Activated CD8-positive, alpha-beta memory T cell treated with anti-CD3 and anti-CD28 coated beads, Interleukin-2, amount 50 U/mL, for 48 hours (primary cell): ENCODE data around the gene DENND5B.
"Not testable (repeated sequence)": the region's sequence is repeated elsewhere in the genome, so short reads cannot be mapped to it uniquely, and the experiment has no call there.

Experiments used
- DNase-seq: peaks from one replicate; pipeline ENCODE4 v3.0.0-alpha.2; 2020

DENND5B gene

GRCh38 chr12:31590642-31591379 is at the start of gene DENND5B:
TSS of gene DENND5B (minus strand) at chr12:31591136. CDS start at chr12:31590832, 304 bp downstream.
- no peak for DNase-seq

GRCh38 chr12:31634620-31635019 is 43.7 kb upstream of the DENND5B start:
- DNase-seq: no peak

DNA sequence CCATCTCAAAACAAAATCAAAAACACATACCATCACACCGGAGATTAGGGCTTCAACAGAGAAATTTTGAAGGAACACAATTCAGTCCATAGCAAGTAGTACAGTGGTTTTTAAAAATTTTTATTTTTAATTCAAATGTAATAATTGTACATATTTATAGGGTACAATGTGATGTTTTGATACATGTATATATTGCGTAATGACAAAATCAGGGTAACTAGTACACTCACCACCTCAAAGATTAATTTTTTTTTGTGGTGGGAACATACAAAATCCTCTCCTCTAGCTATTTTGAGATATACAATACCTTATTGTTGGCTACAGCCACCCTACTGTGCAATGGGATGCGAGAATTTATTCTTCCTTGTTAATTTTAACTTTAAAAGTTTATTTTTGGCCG is 42.5 kb upstream of the DENND5B start:
- DNase-seq: no peak

- DNase-seq: no peak
Observed at GRCh38 chr12:31631809-31632208, 40.9 kb upstream of the DENND5B start.

DNA sequence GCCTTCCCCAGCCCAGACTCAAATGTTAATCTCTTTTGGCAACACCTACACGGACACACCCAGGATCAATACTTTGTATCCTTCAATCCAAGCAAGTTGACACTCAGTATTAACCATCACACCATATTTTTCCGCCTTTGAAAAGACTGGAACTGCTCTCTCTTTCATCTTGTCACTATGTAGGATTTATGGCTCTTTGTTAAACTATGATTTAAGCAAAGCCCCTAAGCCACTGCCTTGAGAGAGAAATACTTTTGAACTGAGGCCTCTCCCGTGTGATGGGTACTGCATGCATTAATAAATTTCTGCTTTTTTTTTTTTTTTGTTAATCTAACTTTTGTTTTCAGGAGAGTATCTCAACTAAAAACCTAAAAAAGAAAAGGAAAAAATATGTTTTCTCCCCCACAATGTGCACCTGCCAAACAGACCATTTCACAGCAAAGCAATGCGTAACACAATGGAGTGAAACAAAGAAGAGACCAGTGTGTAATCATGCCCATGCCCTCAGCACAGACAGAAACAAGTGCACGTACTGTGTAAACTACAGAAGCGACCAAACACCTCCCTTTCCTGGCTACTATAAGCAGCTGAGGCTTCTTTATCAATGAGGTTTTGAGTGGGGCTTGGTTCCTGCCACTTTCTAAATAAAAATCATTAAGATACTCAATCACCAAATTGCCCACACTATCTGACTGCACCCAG is 40.2 kb upstream of the DENND5B start:
- DNase-seq: no peak

GRCh38 chr12:31629756-31630732 is 39.1 kb upstream of the DENND5B start:
- no peak for DNase-seq

DNA sequence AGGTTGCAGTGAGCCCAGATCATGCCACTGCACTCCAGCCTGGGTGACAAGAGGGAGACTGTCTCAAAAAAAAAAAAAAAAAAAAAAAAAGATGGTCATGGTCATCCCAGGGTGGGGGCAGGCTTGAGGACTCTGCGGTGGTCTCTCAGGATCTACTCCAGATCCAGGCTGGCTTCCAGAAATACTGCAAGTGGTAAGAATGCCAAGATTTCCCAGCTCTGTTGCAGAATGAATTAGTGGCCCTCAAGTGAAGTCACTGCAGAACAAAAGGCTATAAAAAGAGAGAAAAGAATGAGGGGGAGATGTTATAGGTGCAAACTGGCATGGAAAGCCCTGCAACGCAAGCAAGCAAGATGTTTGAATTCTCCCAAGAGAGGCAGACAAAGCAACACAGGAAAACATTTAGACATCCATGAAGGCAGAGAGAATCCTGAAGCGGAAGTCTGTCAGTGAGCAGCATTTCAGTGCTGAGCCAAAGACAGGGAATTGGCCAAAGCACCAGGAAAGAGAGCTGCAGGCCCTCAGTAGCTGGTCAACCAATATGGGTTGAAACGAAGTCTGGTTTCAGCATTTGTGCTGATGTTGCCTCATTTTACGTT is 36.6 kb upstream of the DENND5B start:
- DNase-seq: no peak

DNA sequence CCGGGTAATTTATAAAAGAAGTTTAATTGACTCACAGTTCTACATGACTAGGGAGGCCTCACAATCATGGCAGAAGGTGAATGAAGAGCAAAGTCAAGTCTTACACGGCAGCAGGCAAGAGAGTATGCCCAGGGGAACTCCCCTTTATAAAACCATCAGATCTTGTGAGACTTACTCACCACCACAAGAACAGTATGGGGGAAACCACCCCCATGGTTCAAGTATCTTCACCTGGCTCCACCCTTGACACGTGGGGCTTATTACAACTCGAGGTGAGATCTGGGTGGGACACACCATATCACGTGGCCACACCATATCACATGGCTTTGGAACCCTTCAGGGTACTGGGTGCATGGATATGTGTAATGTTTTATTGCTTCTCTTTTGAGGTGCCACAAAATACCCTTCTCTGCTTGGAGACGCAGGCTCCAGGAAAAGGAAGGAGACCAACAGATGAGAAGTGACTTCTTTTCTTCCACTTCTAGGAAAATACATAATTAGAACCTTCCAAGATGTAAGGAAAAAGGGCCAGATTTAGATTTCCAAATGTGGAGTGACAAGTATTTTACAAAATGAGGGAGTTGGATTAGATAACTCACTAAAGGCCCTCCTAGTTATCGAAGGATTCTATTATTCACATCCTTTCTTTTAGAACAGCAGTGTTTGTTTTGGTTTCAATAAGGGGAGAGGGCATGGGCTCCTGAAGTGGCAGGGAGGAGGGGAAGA is 35.5 kb upstream of the DENND5B start:
- DNase-seq: no peak

- no peak for DNase-seq
Observed at GRCh38 chr12:31622038-31622437, 31.1 kb upstream of the DENND5B start.

GRCh38 chr12:31620311-31620710 is 29.4 kb upstream of the DENND5B start:
- DNase-seq: no peak

DNA sequence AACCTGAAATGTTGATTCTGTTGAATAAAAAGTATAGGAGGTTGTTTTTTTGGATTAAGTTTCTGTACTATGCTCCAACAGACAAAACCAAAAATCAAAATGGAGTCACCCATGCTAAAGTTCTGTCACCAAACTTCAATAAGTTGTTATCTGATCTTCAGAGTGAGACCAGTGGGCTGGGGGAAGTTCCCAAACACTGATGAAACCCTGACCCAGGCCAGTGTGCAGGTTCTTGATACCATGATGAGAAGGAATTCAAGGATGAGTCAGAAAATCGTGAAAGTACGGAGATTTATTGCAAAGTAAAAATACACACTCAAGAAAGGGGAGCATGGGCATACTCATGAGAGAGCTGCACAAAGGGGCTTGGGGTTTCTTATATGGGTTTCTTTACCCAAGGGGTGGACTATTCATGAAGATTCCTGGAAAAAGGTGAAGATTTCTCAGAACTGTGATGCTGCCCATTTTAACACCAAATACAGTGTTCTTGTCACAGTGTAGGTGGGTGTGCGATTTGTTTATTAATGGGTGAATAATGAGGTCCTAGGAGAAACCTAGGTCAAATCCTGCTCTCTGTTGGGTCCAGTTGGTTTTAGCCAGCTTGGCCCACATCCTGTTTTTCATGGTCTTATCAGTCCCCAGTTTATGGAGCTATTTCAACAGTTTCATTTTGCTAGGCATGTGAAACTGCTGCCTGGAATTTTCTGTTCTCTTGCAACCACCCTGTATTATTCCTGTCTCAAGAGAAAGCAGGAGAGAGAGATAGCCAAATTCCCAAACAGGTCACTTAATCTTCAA is 27.5 kb upstream of the DENND5B start:
- no peak for DNase-seq

DNA sequence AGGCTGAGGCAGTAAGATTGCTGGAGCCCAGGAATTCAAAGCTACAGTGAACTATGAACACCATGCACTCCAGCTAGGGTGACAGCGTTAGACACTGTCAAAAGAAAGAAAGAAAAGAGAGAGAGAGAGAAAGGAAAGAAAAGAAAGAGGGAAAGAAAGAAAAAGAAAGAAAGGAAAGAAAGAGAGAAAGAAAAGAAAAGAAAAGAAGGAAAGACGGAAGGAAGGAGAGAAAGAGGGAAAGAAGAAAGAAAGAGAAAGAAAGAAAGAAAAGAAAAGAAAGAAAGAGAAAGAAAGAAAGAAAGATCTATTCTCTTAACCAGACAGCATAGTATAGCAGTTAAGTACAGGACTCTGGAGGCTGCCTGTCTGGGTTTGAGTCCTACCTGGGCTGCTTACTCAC is 21.9 kb upstream of the DENND5B start:
- no peak for DNase-seq

DNA sequence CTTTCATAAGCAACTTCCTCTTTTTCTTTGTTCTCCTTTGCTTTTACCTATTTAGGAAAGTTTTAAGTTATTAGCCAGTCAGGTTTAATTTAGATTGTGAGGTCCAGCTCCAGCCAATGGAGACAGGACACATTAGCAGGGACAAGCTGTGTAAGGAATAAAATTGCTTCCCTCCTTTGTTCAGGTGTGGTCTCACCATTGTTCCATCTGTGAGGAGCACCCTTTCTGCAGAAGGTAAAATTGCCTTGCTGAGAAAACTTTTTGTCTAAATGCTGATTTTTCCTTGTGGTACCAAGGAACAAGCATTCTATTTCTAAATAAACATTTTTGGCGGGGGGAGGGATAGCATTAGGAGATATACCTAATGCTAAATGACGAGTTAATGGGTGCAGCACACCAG is 17.4 kb upstream of the DENND5B start:
- DNase-seq: not testable (repeated sequence)

DNA sequence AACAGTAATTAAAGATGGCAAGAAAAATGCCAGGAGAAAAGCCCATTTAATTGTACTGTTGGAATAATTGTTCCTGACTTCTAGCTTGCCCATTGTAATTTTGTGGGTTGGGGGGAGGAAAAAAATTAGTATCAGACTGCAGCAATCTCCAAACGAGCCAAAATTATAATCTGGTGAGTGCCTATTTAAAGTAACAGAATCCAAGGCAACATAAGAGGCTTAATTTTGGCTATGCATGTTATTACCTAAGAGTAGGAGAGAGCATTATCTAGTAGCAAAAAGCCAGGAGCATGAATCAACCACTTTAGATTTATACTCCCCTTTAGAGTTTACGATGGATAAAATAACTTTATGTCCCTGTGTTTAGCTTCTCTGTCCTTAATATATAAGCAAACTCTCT is 14.6 kb upstream of the DENND5B start:
- DNase-seq: no peak

- no peak for DNase-seq
Observed at GRCh38 chr12:31603546-31604009, 12.6 kb upstream of the DENND5B start.

- no peak for DNase-seq
Observed at GRCh38 chr12:31600750-31601149, 9.8 kb upstream of the DENND5B start.

GRCh38 chr12:31600252-31600651 is 9.3 kb upstream of the DENND5B start:
- DNase-seq: no peak

GRCh38 chr12:31599053-31599452 is 8.1 kb upstream of the DENND5B start:
- DNase-seq: no peak

GRCh38 chr12:31597066-31597465 is 6.1 kb upstream of the DENND5B start:
- no peak for DNase-seq

DNA sequence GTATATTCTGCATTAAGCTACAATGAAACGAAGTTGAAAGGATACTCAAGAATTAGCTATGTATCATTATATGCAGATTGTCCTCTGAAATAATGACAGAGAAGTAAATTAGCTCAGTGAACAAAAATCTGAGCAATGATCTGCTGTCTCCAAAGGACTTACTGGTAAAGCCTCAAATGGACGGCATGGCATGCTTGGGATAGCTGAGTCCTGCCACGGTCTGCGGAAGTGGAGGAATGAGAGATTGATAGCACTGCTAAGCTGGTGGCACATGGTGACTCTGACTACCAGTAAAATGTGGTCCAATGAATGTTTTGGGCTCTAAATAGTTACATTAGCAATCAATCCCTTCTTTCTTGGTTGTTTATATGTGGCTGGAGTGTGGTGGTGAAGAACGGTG is 3.7 kb upstream of the DENND5B start:
- no peak for DNase-seq

DNA sequence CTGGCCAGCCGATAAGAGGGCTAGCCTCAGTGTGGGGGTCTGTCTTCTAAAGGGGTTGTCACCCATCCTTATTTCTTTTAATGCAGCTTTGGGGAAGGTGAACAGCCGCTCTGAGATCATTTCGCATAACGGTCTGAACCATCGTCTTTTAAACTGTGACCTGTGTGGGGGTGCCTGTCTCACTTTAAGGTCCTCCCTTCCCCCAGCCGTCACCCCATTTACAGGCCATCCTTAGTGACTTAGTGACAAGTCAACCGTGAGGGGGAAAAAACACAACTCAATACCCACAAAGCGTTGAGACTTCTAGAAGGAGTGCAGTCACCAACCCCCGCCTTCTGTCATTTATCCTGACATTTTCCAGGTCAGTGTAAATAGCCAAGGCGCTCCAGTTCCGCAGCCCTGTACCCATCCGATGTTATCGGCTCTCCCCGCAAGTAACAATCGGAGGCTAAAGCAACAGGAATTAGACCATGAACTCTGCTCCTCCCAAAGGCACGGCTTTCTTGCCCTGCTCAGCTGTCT is 505 bp upstream of the DENND5B start:
- DNase-seq: no peak
